ENCODE data around the gene RSAD2.
A peak's percentile ranks its signal among the peaks of the same experiment; 100 is the strongest.
"Not testable (repeated sequence)": the region's sequence is repeated elsewhere in the genome, so short reads cannot be mapped to it uniquely, and the experiment has no call there.

Gene RSAD2

DNA sequence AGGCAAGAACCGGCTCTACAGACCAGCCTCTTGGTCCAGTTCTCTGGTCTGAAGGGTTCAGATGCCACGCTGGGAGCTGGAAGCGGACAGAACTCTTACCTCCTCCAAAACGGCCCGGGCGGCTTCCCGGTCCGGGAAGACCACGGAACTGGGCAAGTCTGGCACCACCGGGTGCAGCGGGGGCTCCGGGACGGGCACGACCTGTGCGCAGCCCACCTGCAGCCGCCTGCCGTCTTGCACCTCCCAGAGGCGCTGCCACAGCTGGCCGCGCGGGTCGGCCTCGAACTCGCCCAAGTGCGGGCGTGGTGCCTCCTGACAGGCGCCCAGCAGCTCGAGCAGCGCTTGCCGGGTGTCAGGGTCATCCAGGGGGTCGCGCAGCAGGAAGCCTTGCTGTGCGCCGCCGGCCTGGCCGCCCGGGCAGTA is 12.6 kb upstream of the RSAD2 start:
- DNase-seq: peak in 1 of 2 experiments; percentile 28

DNA sequence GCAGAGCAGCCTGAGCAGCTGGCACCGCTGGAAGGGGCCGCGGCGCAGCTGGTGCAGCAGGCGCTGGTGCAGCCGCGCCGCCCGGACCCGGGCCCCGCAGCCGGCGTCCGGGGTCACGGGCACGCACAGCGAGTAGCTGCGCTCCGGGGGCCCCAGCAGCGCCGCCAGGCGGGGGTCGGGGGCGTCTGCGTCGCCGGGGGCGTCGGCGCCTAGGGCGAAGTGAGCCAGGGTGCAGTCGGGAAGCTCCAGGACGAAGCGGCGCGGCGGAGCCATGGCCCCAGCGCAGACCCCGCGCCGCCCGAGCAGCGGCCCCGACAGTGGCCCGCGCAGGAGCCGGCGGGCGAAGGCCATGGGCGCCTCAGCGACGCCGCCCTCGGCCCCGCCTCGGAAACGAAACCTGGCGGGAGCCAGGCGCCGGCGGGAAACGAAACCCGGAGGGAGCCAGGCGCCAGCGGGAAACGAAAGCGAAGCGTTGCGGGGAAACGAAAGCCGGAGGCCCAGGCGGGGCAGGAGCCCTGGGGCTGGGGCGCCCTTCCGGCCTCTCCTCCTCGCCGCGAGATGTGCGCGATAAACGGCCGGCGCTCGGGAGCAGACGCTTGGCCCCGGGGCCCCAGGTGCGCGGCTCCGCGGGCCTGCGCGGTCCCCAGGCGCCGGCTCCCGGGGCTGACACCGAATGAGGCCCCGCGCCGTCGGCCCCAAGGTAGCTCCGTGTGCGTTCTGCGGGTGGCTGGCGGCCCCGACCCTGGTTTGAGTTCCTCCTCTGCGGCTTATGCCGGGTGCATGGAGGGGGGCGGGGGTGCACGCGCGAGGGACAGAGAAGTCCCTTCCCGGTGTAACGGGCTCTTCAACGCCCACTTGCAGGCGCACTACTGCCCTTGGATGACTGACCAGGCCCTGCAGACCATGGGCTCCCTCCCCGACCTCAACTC is 12.0 kb upstream of the RSAD2 start, which contains the start of gene CMPK2:
CMPK2 (minus strand) TSS at position 562 of the 929 bp plus-strand sequence; CDS start at position 351, 211 bp downstream.
- DNase-seq: peak; percentile 72 to 79

DNA sequence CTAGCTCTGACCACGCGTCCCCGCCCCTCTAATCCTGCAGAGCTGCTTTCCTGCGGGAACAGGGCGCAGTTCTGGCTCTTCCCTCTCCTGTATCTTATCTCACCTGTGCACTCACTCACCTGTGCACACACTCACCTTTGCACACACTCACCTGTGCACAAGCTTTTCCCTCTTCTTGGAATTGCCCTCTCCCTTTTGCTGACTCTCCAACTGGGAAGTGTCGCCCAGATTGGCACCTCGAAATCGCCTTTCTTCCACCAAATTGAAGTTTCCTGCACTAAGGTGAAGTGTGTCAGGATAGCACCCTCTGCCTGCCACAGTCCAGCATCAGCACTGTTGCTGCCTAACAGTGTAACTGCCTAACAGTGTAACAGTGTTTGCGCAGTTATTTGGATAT is 11.3 kb upstream of the RSAD2 start:
- peak in 1 of 2 experiments; percentile 39 for DNase-seq

DNA sequence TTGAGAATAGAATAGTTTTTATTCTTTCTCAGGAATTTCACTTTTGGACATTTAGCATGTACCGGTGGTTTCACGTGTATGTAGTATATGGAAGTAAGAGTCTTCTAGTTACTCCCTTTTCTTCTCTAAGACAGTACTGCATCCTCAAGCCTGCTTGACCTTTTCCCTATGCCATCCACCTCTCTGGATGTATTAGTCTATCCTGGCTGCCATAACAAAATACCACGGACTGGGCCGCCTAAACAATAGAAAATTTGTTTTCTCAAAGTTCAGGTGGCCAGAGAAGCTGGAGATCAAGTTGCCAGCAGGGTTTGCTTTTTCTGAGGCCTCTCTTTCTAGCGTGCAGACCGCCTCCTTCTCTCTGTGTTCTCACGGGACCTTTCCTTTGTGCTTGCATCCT is 10.6 kb upstream of the RSAD2 start:
- no peak for DNase-seq

DNA sequence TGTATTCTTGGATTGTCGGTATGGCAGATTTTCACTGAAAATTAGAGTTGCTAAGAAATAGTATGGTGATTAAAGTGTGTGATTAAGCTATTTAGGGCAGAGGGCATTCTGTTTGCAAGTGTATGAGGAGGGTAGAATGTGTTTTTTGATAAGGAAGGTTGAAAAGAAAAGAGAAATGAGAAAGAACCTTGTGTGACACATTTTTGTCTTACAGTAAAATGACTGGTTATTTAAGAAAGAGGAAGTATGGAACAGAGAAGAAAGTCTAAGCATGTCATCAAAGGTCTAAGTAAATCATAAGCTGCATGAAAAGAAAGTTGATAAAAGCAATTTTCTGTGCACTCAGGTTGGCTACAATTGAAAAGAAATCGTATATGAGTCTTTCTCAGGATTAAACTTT is 5.2 kb upstream of the RSAD2 start:
- DNase-seq: no peak

DNA sequence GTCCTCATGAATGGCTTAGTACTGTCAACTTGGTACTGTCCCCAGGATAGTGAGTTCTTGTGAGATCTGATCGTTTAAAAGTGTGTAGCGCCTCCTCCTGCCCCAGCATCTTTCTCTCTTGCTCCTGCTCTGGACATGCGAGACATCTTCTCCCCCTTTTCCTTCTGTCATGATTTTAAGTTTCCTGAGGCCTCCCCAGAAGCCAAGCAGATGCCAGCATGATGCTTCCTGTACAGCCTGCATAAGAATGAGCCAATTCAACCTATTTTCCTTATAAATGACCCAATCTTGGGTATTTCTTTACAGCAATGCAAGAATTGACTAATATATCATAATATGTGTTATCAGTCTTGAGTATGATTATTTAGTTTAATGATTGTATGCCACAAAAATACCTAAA is 3.5 kb upstream of the RSAD2 start:
- no peak for DNase-seq

DNA sequence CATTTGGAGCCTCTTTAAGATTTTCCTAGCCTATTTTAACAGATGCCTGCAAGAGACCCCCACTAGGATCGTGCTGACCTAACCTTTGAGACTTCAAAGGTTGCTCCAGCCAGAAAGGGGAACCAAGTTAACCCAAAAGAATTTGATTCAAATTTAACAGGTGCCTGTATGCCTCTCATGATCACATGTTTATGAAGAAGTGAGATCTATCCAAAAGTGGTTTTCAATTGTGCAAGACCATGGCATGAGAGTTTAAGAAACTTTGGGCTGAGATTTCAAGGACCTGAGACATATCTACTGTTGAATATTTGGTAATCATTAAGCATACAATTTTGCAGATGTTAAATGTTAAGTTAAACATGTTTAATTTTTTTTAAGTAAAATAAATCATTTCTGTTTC is 1.3 kb upstream of the RSAD2 start:
- no peak for DNase-seq

DNA sequence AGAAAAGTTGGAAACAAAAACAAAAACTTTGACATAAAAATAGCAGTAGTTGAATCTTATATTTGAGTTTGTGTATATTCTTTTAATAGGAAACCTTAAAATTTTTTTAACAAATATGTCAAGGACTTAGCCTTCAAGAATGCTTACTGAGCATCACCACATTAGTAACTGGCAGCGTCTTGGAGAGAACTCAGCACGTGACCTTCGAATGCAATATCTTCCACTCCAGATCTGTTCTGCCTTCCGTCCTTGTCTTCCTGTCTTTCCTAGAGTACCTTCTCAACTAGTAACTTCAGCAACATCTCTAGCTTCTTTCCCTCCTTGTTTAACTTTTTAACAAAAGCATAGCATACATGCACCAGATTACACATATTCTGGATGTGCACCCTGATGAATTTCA is 972 bp downstream of the RSAD2 start:
- DNase-seq: no peak

DNA sequence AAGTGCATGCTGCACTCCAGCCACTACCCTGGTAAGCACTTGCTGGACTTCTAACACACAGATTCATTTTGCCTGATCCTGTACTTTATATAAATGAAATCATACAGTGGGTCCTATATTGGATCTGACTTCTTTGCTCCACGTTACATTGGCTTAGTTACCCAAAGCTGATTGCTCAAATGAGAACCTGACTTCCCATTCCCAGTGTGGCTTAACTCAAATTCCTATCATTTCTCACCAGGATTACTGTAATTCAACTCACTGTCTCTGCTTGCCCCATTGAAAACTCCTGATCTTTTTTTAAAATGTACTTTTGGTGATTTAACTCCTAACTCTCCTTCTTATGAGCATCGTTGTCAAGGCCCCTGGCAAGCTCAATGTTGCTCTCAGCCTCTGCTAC is 1.4 kb downstream of the RSAD2 start:
- no peak for DNase-seq

DNA sequence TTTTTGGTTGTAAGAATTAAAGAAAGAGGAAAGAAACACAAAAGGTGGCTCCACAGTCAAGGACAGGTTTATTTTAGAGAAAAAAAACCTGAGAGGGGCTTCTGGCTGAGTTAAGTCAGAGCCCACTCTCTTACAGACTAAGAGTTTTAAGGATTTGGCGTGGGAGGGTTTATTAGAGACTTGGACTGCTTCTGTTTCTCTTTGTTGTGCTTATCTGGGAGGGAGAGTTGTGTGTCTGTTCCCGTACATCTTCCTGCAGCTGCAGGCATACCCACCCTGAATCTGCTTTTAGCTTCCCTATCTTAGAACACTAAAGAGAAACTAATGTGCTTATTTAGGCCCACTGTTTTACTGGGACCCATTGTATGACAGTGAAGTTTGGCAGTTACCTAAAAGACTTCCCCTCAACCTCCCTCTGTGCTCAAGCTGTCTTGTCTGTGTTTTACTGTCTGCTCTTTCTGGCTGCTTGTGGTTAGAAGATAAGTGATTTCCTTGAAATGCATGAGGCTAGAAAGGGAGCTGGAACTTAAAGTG is 2.7 kb downstream of the RSAD2 start:
- no peak for DNase-seq

DNA sequence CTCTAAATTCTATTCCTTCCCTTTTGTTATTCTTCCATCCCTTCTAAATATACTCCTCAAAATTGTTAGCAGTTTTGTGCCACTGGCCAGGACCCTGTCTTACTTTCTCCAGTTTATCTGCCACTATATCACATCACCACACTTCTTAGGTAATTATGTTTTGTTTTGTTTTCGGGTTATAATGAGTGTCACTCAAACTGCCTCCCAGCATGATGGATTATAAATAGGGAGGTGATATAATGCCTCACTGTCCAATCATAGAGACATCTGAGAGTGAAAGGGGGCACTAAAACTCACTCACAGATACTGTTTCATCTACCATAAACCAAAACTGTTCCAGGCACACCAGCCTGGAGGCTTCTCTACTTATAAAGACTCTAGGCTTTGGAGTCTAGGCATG is 3.5 kb downstream of the RSAD2 start:
- no peak for DNase-seq

DNA sequence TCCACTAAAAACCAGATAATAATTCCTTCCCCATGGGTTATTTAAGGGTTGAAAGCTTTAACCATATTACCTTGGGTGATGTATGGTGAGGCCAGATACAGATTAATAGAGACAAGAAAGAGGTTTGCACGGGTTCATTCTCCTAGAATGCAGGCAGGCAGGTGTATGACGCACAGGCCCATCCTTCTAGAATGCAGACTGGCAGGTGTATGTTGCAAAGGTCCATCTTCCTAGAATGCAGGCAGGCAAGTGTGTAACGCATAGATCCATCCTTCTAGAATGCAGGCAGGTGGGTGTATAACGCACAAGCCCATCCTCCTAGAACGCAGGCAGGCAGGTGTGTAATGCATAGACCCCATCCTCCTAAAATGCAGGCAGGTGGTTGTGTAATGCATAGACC is 3.9 kb downstream of the RSAD2 start:
- DNase-seq: no peak

DNA sequence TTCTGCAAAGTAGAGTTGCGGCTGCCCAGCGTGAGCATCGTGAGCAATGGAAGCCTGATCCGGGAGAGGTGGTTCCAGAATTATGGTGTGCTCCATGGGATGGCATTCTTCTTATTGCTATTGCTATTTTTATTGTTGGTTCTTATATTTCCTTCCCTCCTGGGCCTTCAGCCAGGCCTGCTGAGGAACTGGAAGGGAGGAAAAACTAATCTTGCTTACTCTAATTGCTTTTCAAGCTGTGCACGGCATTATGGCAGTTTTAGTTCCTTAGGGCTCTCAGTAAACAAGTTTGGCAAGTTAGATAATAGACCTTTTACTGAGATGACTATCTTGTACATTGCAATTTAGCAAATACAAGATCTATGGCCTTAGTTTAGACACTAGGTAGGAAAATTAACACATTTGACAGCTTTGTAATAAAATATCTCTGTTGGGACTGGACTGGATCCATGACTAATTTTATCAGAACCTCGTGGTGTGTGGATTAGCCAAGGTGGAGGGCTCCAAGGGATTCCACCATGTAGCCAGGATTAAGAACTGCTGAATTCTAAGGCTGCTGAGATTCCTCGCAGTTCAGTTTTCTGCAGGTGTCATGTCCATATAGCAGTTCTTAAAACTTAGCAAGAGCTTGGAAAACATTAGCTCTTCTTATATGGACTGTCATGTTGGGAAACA is 6.0 kb downstream of the RSAD2 start:
- DNase-seq: no peak

DNA sequence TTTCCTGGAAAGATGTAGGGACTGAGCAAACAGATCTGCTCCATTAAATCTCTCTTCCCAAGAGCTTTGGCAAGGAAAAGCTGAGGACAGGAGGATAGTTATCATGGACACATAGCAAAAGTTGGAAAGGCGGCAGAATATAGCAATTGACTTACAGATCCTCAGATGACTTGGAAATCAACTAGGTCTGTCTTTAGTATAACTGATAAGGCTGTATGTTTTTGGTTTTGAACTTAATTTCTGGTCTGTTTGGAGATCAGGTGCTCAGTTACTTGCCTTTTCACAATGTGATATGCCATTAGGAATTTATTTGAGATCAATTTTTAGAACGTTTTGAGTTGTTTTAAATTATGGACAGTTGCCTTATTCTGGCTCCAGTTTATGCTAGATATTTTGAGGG is 8.0 kb downstream of the RSAD2 start:
- no peak for DNase-seq

DNA sequence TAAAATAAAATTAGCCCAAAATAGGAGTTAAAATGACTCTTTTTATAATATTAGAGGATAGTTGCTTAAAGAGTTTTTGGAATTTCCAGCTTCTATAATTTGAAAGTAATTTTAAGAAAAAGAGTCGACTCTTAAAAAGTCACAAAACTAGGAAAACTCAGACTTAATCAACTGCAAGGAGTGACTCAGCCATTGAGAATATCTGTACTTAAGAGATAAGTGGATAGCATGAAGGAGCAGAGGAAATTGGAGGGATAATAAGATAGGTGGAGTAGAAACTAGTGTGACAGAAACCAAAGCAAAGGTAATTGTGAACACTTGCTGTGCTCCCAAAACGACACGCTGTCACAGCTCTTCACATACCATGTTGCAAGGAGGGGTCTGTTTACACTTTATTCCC is 8.4 kb downstream of the RSAD2 start:
- DNase-seq: no peak

DNA sequence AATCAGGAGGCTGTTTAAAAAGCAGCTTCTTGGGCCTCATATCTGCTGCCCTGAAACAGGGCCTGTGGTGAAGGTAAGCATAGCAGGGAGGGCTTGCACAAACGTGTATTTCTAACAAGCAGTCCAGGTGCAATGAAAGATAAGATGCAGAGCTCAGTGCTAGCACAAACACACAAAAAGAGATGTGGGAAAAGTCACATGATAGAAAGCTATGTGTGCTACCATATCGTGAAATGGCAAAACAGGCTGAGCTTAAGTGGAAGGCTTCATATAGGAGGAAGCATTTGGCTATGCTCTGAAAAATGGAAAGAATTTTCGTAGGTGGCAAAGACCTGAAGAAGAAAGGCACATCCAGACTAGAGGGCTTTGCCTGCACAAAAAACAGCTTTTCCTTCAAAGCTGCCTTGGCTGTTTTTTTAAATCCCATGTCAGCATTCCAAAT is 10.2 kb downstream of the RSAD2 start:
- DNase-seq: no peak

DNA sequence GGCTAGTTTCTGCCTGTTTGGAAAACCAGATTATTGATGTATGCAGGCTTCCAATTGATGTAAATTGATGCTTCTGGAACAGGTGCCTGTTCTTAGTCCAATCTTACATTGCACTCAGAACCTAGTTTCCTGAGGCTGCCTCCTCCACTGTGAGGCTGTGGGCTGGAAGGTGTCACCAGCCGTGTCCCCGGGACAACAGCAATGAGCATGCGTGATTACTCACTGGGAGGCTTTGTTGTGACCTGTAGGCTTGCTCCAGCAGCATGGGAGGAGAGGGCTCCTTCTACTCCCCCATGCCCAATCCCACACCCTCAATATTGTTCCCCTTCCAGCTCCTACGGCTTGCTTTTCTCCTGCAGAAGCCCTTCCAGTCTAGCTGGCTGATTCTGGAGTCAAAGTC is 11.1 kb downstream of the RSAD2 start:
- DNase-seq: no peak

DNA sequence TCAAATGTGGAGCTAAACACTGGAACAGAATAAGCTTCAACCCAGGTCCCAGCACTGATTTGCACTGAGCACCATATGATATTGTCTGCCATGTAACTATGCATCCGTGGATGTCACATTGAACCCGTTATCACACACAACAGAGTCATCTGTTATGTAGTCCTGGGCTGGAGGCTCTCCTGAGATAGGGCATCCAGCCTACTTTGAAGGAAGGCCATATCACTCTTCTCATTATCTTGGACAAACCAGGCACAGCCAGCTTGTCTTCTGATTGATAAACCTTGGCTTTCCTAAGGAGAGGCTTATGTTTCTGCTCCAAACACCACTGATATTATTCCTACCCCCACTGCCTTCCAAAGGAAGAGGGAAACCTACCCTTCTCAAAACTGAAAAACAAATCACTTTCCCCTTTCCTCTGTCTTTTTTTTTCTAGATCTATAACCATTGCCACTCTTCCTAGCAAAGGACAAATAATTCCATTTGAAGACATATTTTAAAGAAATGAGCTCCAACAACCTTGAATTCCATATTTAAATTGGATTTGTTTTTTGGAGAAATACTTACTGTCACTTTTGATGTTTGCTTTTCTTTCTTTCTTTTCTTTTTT is 16.4 kb downstream of the RSAD2 start:
- no peak for DNase-seq

DNA sequence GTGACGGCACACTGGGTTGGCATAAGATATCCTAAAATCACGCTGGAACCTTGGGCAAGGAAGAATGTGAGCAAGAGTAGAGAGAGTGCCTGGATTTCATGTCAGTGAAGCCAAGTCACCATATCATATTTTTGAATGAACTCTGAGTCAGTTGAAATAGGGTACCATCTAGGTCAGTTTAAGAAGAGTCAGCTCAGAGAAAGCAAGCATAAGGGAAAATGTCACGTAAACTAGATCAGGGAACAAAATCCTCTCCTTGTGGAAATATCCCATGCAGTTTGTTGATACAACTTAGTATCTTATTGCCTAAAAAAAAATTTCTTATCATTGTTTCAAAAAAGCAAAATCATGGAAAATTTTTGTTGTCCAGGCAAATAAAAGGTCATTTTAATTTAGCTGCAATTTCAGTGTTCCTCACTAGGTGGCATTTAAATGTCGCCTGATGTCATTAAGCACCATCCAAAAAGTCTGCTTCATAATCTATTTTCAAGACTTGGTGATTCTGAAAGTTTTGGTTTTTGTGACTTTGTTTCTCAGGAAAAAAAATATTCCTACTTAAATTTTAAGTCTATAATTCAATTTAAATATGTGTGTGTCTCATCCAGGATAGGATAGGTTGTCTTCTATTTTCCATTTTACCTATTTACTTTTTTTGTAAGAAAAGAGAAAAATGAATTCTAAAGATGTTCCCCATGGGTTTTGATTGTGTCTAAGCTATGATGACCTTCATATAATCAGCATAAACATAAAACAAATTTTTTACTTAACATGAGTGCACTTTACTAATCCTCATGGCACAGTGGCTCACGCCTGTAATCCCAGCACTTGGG is 19.6 kb downstream of the RSAD2 start:
- DNase-seq: no peak

DNA sequence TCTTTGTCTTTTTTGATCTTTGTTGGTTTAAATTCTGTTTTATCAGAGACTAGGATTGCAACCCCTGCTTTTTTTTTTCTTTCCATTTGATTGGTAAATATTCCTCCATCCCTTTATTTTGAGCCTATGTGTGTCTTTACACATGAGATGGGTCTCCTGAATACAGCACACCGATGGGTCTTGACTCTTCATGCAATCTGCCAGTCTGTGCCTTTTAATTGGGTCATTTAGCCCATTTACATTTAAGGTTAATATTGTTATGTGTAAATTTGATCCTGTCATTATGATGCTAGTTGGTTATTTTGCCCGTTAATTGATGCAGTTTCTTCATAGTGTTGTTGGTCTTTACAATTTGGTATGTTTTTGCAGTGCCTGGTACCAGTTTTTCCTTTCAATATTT is 25.0 kb downstream of the RSAD2 start:
- not testable (repeated sequence) for DNase-seq

DNA sequence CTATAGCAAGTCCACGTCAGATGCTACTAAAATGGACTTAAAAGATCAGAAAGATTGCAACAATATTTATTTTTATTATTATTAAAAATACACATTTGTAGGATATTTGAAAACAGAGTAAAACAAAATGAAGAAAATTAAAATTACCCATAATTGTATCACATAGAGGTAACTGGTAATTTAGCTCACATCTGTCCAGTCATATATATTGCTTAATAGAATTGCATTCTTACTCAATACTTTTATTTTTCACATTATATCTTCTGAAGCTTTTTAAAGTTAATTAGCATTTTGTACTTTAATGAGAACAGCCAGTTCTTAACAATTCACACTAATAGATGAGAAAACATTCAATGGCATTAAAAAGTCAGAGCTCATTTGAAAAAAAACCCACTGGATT is 28.1 kb downstream of the RSAD2 start:
- no peak for DNase-seq

DNA sequence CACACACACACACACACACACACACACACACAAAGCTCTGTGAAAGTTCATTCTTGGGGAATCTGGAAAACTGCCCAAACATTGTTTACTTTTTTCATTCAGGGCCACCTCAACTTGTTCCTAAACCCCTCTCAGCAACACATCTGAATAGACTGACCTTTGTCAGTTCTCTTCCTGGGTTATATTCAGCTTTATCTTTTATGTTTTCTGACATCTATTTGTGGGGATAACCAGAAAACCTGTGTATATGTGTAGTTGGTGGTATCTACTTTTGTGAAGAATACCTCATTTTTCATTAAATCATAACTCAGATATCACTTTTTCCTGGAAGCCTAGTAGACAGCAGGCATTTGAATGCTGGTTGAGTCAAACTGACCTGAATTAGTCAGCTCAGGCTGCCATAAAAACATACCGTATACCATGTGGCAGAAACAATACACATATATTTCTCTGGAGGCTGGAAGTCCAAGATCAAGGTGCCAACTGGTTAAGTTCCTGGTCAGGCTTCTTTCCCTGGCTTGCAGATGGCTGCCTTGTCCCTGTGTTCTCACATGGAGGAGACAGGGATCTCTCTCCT is 28.7 kb downstream of the RSAD2 start:
- DNase-seq: no peak

Measured in activated CD4-positive, alpha-beta T cell treated with anti-CD3 and anti-CD28 coated beads, Interleukin-2, amount 50 U/mL, for 48 hours (primary cell).